Erythroblast (primary cell): ENCODE data around the gene DMRT2.

ENCODE experiments used
- GATA1 ChIP-seq: IDR thresholded peaks from 2 replicates; pipeline ENCODE4 v1.6.1; 2011; ENCODE audit warnings: low read depth, mild to moderate bottlenecking, control low read depth, low read length, moderate library complexity
- POLR2A ChIP-seq: IDR thresholded peaks from 2 replicates; pipeline ENCODE4 v1.6.1; 2011; ENCODE audit warnings: mild to moderate bottlenecking, low read length

GRCh38 chr9:1008216-1008615 is 41.9 kb upstream of the DMRT2 start:
- TF ChIP-seq POLR2A, result no peak
- TF ChIP-seq GATA1, result no peak
